OCI-LY7 (cell line): ENCODE results near the gene TCF12. TPM values are rescaled to one million over a fixed set of nuclear protein-coding genes. Genes with fewer than 3 reads are reported as not detected.

Experiments used
- BruUV-seq: library from RNA; stranded (reverse); fragments of 400-500 nt; replicated peaks from 2 replicates; lab custom pipeline; 2021; lab: Mats Ljungman, UMichigan
- CTCF ChIA-PET: fragments of 300-600 bp; sonication (Branson Sonifier 250); formaldehyde crosslinking; loops from one replicate; lab custom pipeline; 2022; ENCODE audit warnings: antibody characterized with exemption; ENCODE audit not compliant: unreplicated experiment; lab: Charles Lee
- POLR2A ChIA-PET: fragments of 300-600 bp; sonication (Branson Sonifier 250); formaldehyde crosslinking; loops from one replicate; lab custom pipeline; 2022; ENCODE audit warnings: antibody characterized with exemption; lab: Charles Lee
- DNase-seq: peaks from one replicate; pipeline ENCODE4 v3.0.0-alpha.2; 2015; ENCODE audit warnings: low spot score
- H2AFZ ChIP-seq: fragments of 200-600 bp; sonication (generic), shearing (Covaris generic); 2 replicates; pipeline ENCODE4 v1.6.1; 2014; ENCODE audit warnings: mild to moderate bottlenecking, antibody characterized with exemption, low read length, moderate library complexity
- H3K27ac ChIP-seq: fragments of 200-600 bp; sonication (generic); 2 replicates; pipeline ENCODE4 v1.5.1; 2014; ENCODE audit warnings: mixed run types, low read depth, mild to moderate bottlenecking, moderate library complexity, low read length, inconsistent platforms; ENCODE audit not compliant: poor library complexity, severe bottlenecking
- H3K36me3 ChIP-seq: fragments of 200-600 bp; sonication (generic); 2 replicates; pipeline ENCODE4 v1.6.1; 2014; ENCODE audit warnings: mild to moderate bottlenecking, antibody characterized with exemption, low read length, moderate library complexity, mixed read lengths; ENCODE audit not compliant: insufficient read depth
- H3K4me1 ChIP-seq: fragments of 200-600 bp; sonication (generic); 2 replicates; pipeline ENCODE4 v1.5.1; 2014; ENCODE audit warnings: mild to moderate bottlenecking, low read length; ENCODE audit not compliant: insufficient read depth, poor library complexity, severe bottlenecking
- H3K4me2 ChIP-seq: fragments of 200-600 bp; sonication (generic); 2 replicates; pipeline ENCODE4 v1.6.1; 2014; ENCODE audit warnings: mild to moderate bottlenecking, low read length
- H3K4me3 ChIP-seq: fragments of 200-600 bp; sonication (generic); 2 replicates; pipeline ENCODE4 v1.5.1; 2014; ENCODE audit warnings: mild to moderate bottlenecking, low read depth, low read length; ENCODE audit not compliant: poor library complexity, severe bottlenecking
- H3K79me2 ChIP-seq: fragments of 200-600 bp; sonication (generic); 2 replicates; pipeline ENCODE4 v1.6.1; 2016; ENCODE audit warnings: low read depth, mild to moderate bottlenecking, low read length, moderate library complexity, mixed read lengths; ENCODE audit not compliant: insufficient read depth
- H3K9me2 ChIP-seq: fragments of 200-600 bp; sonication (generic); 2 replicates; pipeline ENCODE4 v1.6.1; 2016; ENCODE audit warnings: mild to moderate bottlenecking, low read length, mixed read lengths; ENCODE audit not compliant: insufficient read depth
- H3K9me3 ChIP-seq: fragments of 200-600 bp; sonication (generic); 2 replicates; pipeline ENCODE4 v1.6.1; 2014; ENCODE audit warnings: mild to moderate bottlenecking, mixed run types, low read length, mixed read lengths
- H4K20me1 ChIP-seq: fragments of 200-600 bp; sonication (generic); 2 replicates; pipeline ENCODE4 v1.6.1; 2014; ENCODE audit warnings: mild to moderate bottlenecking, antibody characterized with exemption, low read length, moderate library complexity, mixed read lengths; ENCODE audit not compliant: insufficient read depth
- CTCF ChIP-seq: fragments of 200-600 bp; sonication (generic); conservative IDR thresholded peaks from 2 replicates; pipeline ENCODE4 v1.5.1; 2014; ENCODE audit warnings: mild to moderate bottlenecking, antibody characterized with exemption, low read length, moderate library complexity, mixed read lengths
- EZH2phosphoT487 ChIP-seq: fragments of 200-600 bp; sonication (generic); IDR thresholded peaks from 2 replicates; pipeline ENCODE4 v1.6.1; 2018; ENCODE audit warnings: low read depth, borderline replicate concordance, mild to moderate bottlenecking, mixed run types, antibody characterized with exemption, low read length, moderate library complexity, mixed read lengths
- intact Hi-C: fragments of 100-400 bp; cut with micrococcal nuclease; formaldehyde crosslinking; loops from one replicate; pipeline ENCODE4 v1.10.0; 2022; ENCODE audit not compliant: unreplicated experiment
- total RNA-seq, 2 experiments: library from RNA; depleted of rRNA in 1 of 2; stranded (reverse); fragments of >200 nt in 1 of 2; shearing (Covaris generic) in 1 of 2; gene quantifications; 2 replicates each; pipeline ENCODE4 v1.2.3, GENCODE V29; 2014 to 2022

TCF12 gene
- total RNA-seq, 2 experiments from 2014 or later, result 51.6 to 139 TPM

DNA sequence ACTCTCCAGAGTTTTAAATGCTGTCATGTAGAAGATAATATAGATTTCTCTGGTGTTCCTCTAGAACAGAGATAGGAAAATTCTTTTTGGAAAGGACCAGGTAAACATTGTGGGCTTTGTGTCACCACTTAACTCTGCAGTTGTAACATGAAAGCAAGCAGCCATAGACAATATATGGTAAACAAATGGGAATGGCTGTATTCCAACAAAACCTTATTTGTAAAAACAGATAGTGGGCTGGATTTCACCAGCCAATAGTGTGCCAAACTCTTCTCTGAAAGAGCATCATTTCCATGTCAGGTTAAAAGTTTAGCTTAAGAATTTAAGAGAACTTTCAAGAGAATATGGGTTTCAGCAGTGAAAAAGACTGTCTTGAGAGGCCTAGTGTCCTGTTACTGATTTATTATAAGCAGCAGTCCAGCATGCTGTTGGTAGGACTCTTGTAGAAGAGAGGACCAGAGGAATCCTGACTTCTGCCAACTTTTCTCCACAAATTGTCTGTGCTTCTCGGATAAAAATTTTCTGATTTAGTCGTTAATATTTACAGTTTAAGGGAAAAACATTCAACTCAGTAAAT, 107.7 kb downstream of the TCF12 start:
- intact Hi-C loops, result no loop called here
- peaks cover 15% of the 10 kb centered on the region; the same call in 1 of the 2 replicates for H3K79me2 ChIP-seq
- H3K9me2 ChIP-seq, result no peaks in the 10 kb centered on the region
- H3K36me3 ChIP-seq, result no peaks in the 10 kb centered on the region
- CTCF ChIA-PET, result no interaction called here
- POLR2A ChIA-PET, result no interaction called here
- H3K27ac ChIP-seq, result no peak overlapping the region
- H2AFZ ChIP-seq, result no peak overlapping the region
- no peak for TF ChIP-seq EZH2phosphoT487
- TF ChIP-seq CTCF, result no peak
- H3K4me2 ChIP-seq, result no peak overlapping the region
- peaks cover 5% of the 10 kb centered on the region for H4K20me1 ChIP-seq
- H3K4me3 ChIP-seq, result no peak overlapping the region
- DNase-seq, result no peak
- H3K4me1 ChIP-seq, result peaks cover 9% of the 10 kb centered on the region
- no TSS peak for BruUV-seq
- H3K9me3 ChIP-seq, result no peaks in the 10 kb centered on the region

GRCh38 chr15:57027596-57027995, 109.2 kb downstream of the TCF12 start:
- POLR2A ChIA-PET, result no interaction called here
- DNase-seq, result no peak
- CTCF ChIA-PET, result no interaction called here
- no peaks in the 10 kb centered on the region for H3K36me3 ChIP-seq
- BruUV-seq, result no TSS peak
- H4K20me1 ChIP-seq, result peaks cover 5% of the 10 kb centered on the region
- TF ChIP-seq EZH2phosphoT487 (no peak), CTCF (no peak)
- no peak overlapping the region for H3K27ac ChIP-seq
- H2AFZ ChIP-seq, result no peak overlapping the region
- peaks cover 15% of the 10 kb centered on the region; the same call in 1 of the 2 replicates for H3K79me2 ChIP-seq
- no peak overlapping the region for H3K4me3 ChIP-seq
- no peaks in the 10 kb centered on the region for H3K9me2 ChIP-seq
- no peak overlapping the region for H3K4me2 ChIP-seq
- intact Hi-C loops, result no loop called here
- H3K4me1 ChIP-seq, result peaks cover 7% of the 10 kb centered on the region
- no peaks in the 10 kb centered on the region for H3K9me3 ChIP-seq

DNA sequence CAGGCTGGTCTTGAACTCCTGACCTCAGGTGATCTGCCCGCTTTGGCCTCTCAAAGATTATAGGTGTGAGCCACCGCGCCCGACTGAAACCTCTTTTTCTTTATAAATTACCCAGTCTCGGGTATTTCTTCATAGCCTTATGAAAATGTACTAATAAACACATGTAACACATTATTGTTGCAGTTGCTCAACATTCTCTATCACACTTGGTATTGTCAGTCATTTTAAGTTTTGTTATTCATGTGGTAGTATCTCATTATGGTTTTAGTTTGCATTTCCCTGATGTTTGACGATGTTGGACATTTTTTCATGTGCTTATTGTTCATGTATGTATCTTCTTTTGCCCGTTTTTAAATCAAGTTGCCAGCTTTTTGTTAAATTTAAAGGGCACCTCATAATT, 109.7 kb downstream of the TCF12 start:
- TF ChIP-seq EZH2phosphoT487, result no peak
- TF ChIP-seq CTCF, result no peak
- H3K4me2 ChIP-seq, result no peak overlapping the region
- ChIA-PET POLR2A (no interaction called here), CTCF (no interaction called here)
- H2AFZ ChIP-seq, result no peak overlapping the region
- H3K4me3 ChIP-seq, result no peak overlapping the region
- intact Hi-C loops, result no loop called here
- peaks cover 2% of the 10 kb centered on the region for H3K4me1 ChIP-seq
- no peak overlapping the region for H3K27ac ChIP-seq
- H3K9me3 ChIP-seq, result no peaks in the 10 kb centered on the region
- H3K79me2 ChIP-seq, result peaks cover 15% of the 10 kb centered on the region; the same call in 1 of the 2 replicates
- no peaks in the 10 kb centered on the region for H3K36me3 ChIP-seq
- H3K9me2 ChIP-seq, result no peaks in the 10 kb centered on the region
- peaks cover 5% of the 10 kb centered on the region for H4K20me1 ChIP-seq
- DNase-seq, result no peak
- no TSS peak for BruUV-seq
